Testis (tissue), 2 donors: Measurements from ENCODE around the gene OXA1L.

Experiments
- CTCF ChIP-seq, 3 experiments: fragments of 450-650 bp in 2 of 3; fragments of 200-600 bp in 1 of 3; sonication (generic) in 1 of 3; IDR thresholded peaks; one replicate each; pipeline ENCODE4 v1.5.1; 2016 to 2019; ENCODE audit warnings: antibody characterized with exemption in 3 of 3, mild to moderate bottlenecking in 2 of 3, moderate library complexity in 1 of 3
- POLR2A ChIP-seq: fragments of 450-650 bp; IDR thresholded peaks from one replicate; pipeline ENCODE4 v1.6.1; 2017; ENCODE audit warnings: antibody characterized with exemption, mild to moderate bottlenecking, moderate library complexity

- TF ChIP-seq CTCF (IDR thresholded peaks at IDR 0.05) (no peak), POLR2A (no peak)
These were observed 4.1 kb downstream of the OXA1L start for GRCh38 chr14:22770481-22771187.
